ENCODE measurements around the gene EFS. TPM values are rescaled to one million over a fixed set of nuclear protein-coding genes. Genes with fewer than 3 reads are reported as not detected.

The EFS gene
- polyA plus RNA-seq, 1 experiment, result 2.7 TPM

DNA sequence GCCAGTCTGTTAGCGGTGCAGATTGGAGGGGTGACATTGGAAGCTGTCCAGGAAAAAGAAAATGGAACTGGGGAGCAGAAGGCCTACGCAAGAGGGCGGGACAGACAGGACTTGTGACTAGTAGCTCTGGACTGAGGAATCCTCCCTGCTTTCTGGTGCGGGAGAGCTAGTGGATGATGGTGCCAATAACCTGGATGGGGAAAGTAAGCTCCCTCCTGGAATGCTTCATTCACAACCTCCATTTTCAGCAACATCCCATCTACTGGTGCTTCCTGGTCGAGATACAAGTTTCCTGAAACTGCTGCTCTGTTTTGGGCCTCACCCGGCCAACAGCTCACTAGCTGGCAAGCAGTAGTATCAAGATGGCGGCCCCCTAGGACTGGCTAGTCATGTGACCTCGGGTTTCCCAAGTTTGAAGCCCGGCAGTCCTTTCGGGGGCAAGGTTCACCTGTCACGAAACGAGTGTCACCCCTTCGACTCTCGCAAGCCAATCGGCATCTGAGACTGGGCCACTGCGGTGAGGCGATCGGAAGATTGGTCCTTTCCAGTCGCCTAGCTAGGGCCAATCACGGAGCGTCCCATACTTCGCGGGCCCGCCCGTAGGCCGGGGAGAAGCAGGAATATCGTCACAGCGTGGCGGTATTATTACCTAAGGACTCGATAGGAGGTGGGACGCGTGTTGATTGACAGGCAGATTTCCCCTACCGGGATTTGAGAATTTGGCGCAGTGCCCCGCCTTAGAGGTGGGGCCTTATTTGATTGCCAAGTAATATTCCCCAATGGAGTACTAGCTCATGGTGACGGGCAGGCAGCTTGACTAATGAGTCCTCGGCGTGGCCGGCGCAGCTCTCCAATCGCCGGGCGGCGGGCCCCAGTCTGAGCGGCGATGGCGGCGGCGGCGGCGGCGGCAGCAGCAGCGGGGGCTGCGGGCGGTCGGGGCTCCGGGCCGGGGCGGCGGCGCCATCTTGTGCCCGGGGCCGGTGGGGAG, 44.1 kb downstream of the EFS start, which contains the start of gene PABPN1:
Gene PABPN1, plus strand, starts transcription at position 874 of the 988 bp plus-strand sequence. Its CDS starts 13 bp downstream, at position 887.
- peak within 1 kb of the TSS; percentile 60 for H3K4me3 ChIP-seq (ENCODE audit: low read depth, low read length)
- H3K27me3 ChIP-seq (ENCODE audit: control insufficient read depth, insufficient read depth, low read length), result no peaks in the 10 kb centered on the region

DNA sequence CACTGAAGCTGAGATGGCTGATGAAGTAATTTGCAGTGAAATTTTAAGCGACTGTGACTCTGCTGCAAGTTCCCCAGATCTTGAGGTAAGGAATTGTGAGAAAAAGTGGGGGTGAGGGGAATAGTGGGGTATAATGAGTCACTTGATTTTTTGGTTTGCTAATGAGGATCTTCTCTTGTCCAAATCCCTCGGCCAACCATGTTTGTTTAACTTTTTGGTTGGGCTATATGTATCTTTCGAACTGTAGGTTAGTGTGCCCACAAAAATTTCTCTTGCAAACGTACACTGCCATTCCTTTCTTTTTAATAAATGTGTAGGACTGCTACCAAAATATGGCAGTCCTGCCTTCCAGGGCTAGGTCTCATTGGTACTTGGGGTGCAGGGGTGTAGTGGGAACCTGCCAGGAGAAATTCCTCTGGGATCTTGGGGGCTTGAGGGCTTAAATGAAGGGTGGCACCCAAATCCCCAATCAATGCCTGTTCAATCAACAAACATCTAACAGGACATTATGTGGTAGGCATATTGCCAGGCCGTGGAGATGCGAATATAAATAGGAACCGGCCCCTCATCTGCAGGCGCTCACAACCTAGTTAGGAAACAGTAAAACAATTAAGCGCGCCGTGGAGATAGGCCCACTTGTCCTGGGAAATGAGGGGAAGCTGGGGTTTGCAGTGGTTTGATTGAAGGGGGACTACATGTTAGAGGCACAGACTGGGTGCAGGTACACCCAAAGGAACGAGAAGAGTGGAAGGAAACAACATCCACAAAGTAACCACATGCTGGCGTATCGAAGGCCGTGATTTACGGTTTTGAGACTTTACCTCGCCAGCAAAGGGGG, 45.0 kb downstream of the EFS start:
- H3K4me3 ChIP-seq (ENCODE audit: low read depth, low read length), result no peak overlapping the region
- TF ChIP-seq, protein P1, sequence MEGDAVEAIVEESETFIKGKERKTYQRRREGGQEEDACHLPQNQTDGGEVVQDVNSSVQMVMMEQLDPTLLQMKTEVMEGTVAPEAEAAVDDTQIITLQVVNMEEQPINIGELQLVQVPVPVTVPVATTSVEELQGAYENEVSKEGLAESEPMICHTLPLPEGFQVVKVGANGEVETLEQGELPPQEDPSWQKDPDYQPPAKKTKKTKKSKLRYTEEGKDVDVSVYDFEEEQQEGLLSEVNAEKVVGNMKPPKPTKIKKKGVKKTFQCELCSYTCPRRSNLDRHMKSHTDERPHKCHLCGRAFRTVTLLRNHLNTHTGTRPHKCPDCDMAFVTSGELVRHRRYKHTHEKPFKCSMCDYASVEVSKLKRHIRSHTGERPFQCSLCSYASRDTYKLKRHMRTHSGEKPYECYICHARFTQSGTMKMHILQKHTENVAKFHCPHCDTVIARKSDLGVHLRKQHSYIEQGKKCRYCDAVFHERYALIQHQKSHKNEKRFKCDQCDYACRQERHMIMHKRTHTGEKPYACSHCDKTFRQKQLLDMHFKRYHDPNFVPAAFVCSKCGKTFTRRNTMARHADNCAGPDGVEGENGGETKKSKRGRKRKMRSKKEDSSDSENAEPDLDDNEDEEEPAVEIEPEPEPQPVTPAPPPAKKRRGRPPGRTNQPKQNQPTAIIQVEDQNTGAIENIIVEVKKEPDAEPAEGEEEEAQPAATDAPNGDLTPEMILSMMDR (IDR thresholded peaks at IDR 0.05; ENCODE audit: insufficient read depth, low read depth, low read length), result no peak
- H3K36me3 ChIP-seq (ENCODE audit: control insufficient read depth, insufficient read depth, low read length), result peaks cover 8% of the 10 kb centered on the region
- H3K27me3 ChIP-seq (ENCODE audit: control insufficient read depth, insufficient read depth, low read length), result no peaks in the 10 kb centered on the region
- no peak for DNase-seq (ENCODE audit: low read depth)
- ChIA-PET POLR2A (no interaction called here), CTCF (interaction anchor here (0.7 to 1.8 kb wide), 3 partner anchors 19 to 34 kb away, joined by 3 to 6 read pairs (median 3); no protein-coding TSS in a partner anchor)

More for the DNA sequence above, 44.1 kb downstream of the EFS start, which contains the start of gene PABPN1:
- peak; percentile 98 for DNase-seq (ENCODE audit: low read depth)
- peaks cover 11% of the 10 kb centered on the region for H3K36me3 ChIP-seq (ENCODE audit: control insufficient read depth, insufficient read depth, low read length)
- ChIA-PET CTCF (interaction anchor here (0.6 to 1.6 kb wide), 6 partner anchors 12 to 200 kb away, joined by 3 to 5 read pairs (median 4); partner anchors contain the start of gene PPP1R3E), POLR2A (interaction anchor here (0.6 to 1.5 kb wide), 6 partner anchors 10 to 1834 kb away, joined by 3 to 10 read pairs (median 4); partner anchors contain the start of gene BCL2L2)
- TF ChIP-seq, protein P1 (IDR thresholded peaks at IDR 0.05; ENCODE audit: insufficient read depth, low read depth, low read length), result no peak

DNA sequence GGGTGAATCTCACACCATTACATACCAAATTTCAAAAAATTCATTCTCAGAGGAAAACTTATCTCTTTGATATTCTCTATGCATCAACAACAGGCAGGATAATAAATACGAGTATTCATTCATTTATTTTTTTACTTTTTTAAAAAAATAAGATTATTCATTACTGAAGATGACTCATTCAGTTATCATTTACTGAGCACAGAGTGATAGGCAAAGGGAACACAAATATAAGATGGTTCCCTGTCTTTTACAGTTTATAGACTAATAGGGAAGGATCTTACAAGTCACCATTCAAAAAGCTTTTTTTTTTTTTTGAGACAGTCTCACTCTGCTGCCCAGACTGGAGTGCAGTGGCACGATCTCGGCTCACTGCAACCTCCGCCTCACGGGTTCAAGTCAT, 48.7 kb downstream of the EFS start:
- TF ChIP-seq, protein P1 (IDR thresholded peaks at IDR 0.05; ENCODE audit: insufficient read depth, low read depth, low read length), result no peak
- Histone ChIP-seq H3K36me3 (ENCODE audit: control insufficient read depth, insufficient read depth, low read length) (peaks cover 3% of the 10 kb centered on the region), H3K4me3 (ENCODE audit: low read depth, low read length) (no peak overlapping the region), H3K27me3 (ENCODE audit: control insufficient read depth, insufficient read depth, low read length) (no peaks in the 10 kb centered on the region)
- CTCF ChIA-PET, result interaction anchor here (0.6 kb wide), 1 partner anchor 9 kb away, joined by 3 read pairs; the partner anchor contains the start of gene BCL2L2
- POLR2A ChIA-PET, result no interaction called here
- DNase-seq (ENCODE audit: low read depth), result no peak

DNA sequence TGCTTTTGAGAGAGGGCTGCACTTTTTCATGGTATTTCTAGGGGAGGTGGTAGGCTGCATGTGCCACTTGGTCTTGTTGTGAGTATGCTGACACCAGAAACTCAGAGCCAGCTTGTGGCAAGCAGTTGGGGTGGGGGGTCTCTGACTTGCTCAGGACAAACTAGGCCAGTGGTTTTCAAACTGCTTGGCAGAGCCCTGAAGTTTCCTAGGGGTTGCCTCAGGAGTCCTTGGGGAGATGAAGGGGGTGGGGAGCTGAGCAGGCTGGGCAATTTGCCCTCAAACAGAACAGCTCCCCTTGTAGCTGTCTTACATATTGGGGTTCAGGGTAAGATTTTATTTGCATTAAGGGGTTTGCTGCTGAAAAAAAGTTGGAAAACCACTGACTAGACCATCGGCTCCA, 54.4 kb downstream of the EFS start:
- CTCF ChIA-PET, result interaction anchor here (0.6 to 1.0 kb wide), 2 partner anchors 9 kb away, joined by 3 read pairs; no protein-coding TSS in a partner anchor
- TF ChIP-seq, protein P1 (IDR thresholded peaks at IDR 0.05; ENCODE audit: insufficient read depth, low read depth, low read length), result no peak
- POLR2A ChIA-PET, result interaction anchor here (1.1 kb wide), 1 partner anchor 11 kb away, joined by 3 read pairs; the partner anchor contains the start of gene PABPN1
- no peaks in the 10 kb centered on the region for H3K27me3 ChIP-seq (ENCODE audit: control insufficient read depth, insufficient read depth, low read length)
- H3K4me3 ChIP-seq (ENCODE audit: low read depth, low read length), result no peak overlapping the region
- DNase-seq (ENCODE audit: low read depth), result no peak
- peaks cover 23% of the 10 kb centered on the region for H3K36me3 ChIP-seq (ENCODE audit: control insufficient read depth, insufficient read depth, low read length)
